Testis (tissue), 2 donors: ENCODE results near the gene RASL10B.

Experiments
- POLR2A ChIP-seq: fragments of 450-650 bp; IDR thresholded peaks from one replicate; pipeline ENCODE4 v1.6.1; 2017; ENCODE audit warnings: antibody characterized with exemption, mild to moderate bottlenecking, moderate library complexity
- TF ChIP-seq, protein P1 (sequence below), 3 experiments: fragments of 450-650 bp in 2 of 3; fragments of 200-600 bp in 1 of 3; sonication (generic) in 1 of 3; IDR thresholded peaks; one replicate each; pipeline ENCODE4 v1.5.1; 2016 to 2019; ENCODE audit warnings: antibody characterized with exemption in 3 of 3, mild to moderate bottlenecking in 2 of 3, moderate library complexity in 1 of 3

DNA sequence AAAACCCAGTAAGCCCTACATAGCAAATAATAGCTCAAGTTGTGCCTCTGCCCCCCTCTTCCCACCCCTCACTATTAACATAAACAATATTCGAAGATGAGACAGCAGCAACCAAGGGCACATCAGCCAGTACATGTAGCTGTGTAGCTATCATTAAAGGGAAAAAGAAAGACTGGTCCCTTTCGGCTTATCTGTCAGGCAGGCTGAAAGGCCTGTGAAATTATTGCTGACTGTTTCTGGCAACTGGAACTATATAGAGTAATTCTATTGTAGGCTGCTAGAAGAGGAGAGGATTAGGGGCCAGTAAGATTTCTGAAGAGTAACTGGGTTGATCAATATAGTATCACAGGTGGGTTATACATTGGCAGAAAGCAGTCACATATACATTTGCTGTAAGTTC lies 36.5 kb upstream of the RASL10B start:
- no peak for TF ChIP-seq POLR2A
- TF ChIP-seq, protein P1, sequence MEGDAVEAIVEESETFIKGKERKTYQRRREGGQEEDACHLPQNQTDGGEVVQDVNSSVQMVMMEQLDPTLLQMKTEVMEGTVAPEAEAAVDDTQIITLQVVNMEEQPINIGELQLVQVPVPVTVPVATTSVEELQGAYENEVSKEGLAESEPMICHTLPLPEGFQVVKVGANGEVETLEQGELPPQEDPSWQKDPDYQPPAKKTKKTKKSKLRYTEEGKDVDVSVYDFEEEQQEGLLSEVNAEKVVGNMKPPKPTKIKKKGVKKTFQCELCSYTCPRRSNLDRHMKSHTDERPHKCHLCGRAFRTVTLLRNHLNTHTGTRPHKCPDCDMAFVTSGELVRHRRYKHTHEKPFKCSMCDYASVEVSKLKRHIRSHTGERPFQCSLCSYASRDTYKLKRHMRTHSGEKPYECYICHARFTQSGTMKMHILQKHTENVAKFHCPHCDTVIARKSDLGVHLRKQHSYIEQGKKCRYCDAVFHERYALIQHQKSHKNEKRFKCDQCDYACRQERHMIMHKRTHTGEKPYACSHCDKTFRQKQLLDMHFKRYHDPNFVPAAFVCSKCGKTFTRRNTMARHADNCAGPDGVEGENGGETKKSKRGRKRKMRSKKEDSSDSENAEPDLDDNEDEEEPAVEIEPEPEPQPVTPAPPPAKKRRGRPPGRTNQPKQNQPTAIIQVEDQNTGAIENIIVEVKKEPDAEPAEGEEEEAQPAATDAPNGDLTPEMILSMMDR (IDR thresholded peaks at IDR 0.05) = no peak
